ENCODE results near the gene CAMK2D. TPM values are rescaled to one million over a fixed set of nuclear protein-coding genes. Genes with fewer than 3 reads are reported as not detected.

The CAMK2D gene
- total and polyA plus RNA-seq, 2 donors from 2014 or later = 9.1 to 34.7 TPM

GRCh38 chr4:113783701-113784100 lies 22.2 kb upstream of the CAMK2D start:
- intact Hi-C loops (cut with DNase I) = no loop called here
- no peak for DNase-seq
- Histone ChIP-seq H3K9me3 (ENCODE audit: control insufficient read depth in 2 of 3, insufficient read depth in 1 of 3, low read length in 3 of 3) (no peaks in the 10 kb centered on the region), H3K36me3 (ENCODE audit: control insufficient read depth in 2 of 3, insufficient read depth in 3 of 3, low read length in 3 of 3) (no peaks in the 10 kb centered on the region), H3K4me3 (ENCODE audit: low read length in 3 of 3) (no peak overlapping the region), H3K27me3 (ENCODE audit: control insufficient read depth, insufficient read depth, low read length) (no peaks in the 10 kb centered on the region), H3K27ac (ENCODE audit: low read depth in 2 of 2, low read length in 2 of 2) (no peak overlapping the region), H3K4me1 (ENCODE audit: control insufficient read depth in 2 of 3, insufficient read depth in 2 of 3, low read depth in 1 of 3, low read length in 3 of 3) (no peaks in the 10 kb centered on the region), H3K9ac (ENCODE audit: low read length in 3 of 3) (no peak overlapping the region)
- no peak for FAIRE-seq
- TF ChIP-seq CTCF (IDR thresholded peaks at IDR 0.05; ENCODE audit: borderline replicate concordance, extremely low read depth, insufficient read depth) = no peak

- Histone ChIP-seq H3K9ac (ENCODE audit: low read length in 3 of 3) (no peak overlapping the region), H3K27ac (ENCODE audit: low read depth in 2 of 2, low read length in 2 of 2) (no peak overlapping the region), H3K36me3 (ENCODE audit: control insufficient read depth in 2 of 3, insufficient read depth in 3 of 3, low read length in 3 of 3) (no peaks in the 10 kb centered on the region), H3K9me3 (ENCODE audit: control insufficient read depth in 2 of 3, insufficient read depth in 1 of 3, low read length in 3 of 3) (no peaks in the 10 kb centered on the region), H3K27me3 (ENCODE audit: control insufficient read depth, insufficient read depth, low read length) (no peaks in the 10 kb centered on the region), H3K4me3 (ENCODE audit: low read length in 3 of 3) (no peak overlapping the region), H3K4me1 (ENCODE audit: control insufficient read depth in 2 of 3, insufficient read depth in 2 of 3, low read depth in 1 of 3, low read length in 3 of 3) (no peaks in the 10 kb centered on the region)
- no peak for DNase-seq
- no peak for TF ChIP-seq CTCF (IDR thresholded peaks at IDR 0.05; ENCODE audit: borderline replicate concordance, extremely low read depth, insufficient read depth)
- FAIRE-seq = no peak
- intact Hi-C loops (cut with DNase I) = no loop called here
Measured at GRCh38 chr4:113783289-113783688, 21.8 kb upstream of the CAMK2D start.

- no peaks in the 10 kb centered on the region for H3K9me3 ChIP-seq (ENCODE audit: control insufficient read depth in 2 of 3, insufficient read depth in 1 of 3, low read length in 3 of 3)
- peak in 2 of 5 donors; percentile 21 to 24 for DNase-seq
- no peaks in the 10 kb centered on the region for H3K27me3 ChIP-seq (ENCODE audit: control insufficient read depth, insufficient read depth, low read length)
- no peak overlapping the region for H3K4me3 ChIP-seq (ENCODE audit: low read length in 3 of 3)
- H3K27ac ChIP-seq (ENCODE audit: low read depth in 2 of 2, low read length in 2 of 2) = no peak overlapping the region
- H3K4me1 ChIP-seq (ENCODE audit: control insufficient read depth in 2 of 3, insufficient read depth in 2 of 3, low read depth in 1 of 3, low read length in 3 of 3) = no peaks in the 10 kb centered on the region
- peak; percentile 87 for FAIRE-seq
- TF ChIP-seq CTCF (IDR thresholded peaks at IDR 0.05; ENCODE audit: borderline replicate concordance, extremely low read depth, insufficient read depth) = peak; percentile 47
- intact Hi-C loops (cut with DNase I) = no loop called here
- H3K9ac ChIP-seq (ENCODE audit: low read length in 3 of 3) = no peak overlapping the region
- no peaks in the 10 kb centered on the region for H3K36me3 ChIP-seq (ENCODE audit: control insufficient read depth in 2 of 3, insufficient read depth in 3 of 3, low read length in 3 of 3)
Measured at GRCh38 chr4:113781439-113782040, 20.0 kb upstream of the CAMK2D start.

GRCh38 chr4:113776679-113777078 lies 15.1 kb upstream of the CAMK2D start:
- Histone ChIP-seq H3K9ac (ENCODE audit: low read length in 3 of 3) (no peak overlapping the region), H3K27ac (ENCODE audit: low read depth in 2 of 2, low read length in 2 of 2) (no peak overlapping the region), H3K4me3 (ENCODE audit: low read length in 3 of 3) (no peak overlapping the region), H3K36me3 (ENCODE audit: control insufficient read depth in 2 of 3, insufficient read depth in 3 of 3, low read length in 3 of 3) (no peaks in the 10 kb centered on the region), H3K4me1 (ENCODE audit: control insufficient read depth in 2 of 3, insufficient read depth in 2 of 3, low read depth in 1 of 3, low read length in 3 of 3) (no peaks in the 10 kb centered on the region), H3K9me3 (ENCODE audit: control insufficient read depth in 2 of 3, insufficient read depth in 1 of 3, low read length in 3 of 3) (no peaks in the 10 kb centered on the region), H3K27me3 (ENCODE audit: control insufficient read depth, insufficient read depth, low read length) (no peaks in the 10 kb centered on the region)
- FAIRE-seq (no peak), DNase-seq (no peak)
- no peak for TF ChIP-seq CTCF (IDR thresholded peaks at IDR 0.05; ENCODE audit: borderline replicate concordance, extremely low read depth, insufficient read depth)
- intact Hi-C loops (cut with DNase I) = no loop called here
